Activated naive CD8-positive, alpha-beta T cell (primary cell): Measurements from ENCODE around the gene SNAPC2.
A peak's percentile ranks its signal among the peaks of the same experiment; 100 is the strongest.

Experiments used
- H3K27ac Mint-ChIP-seq: one replicate; pipeline ENCODE4 v1.8.0; 2021; ENCODE audit warnings: mixed read lengths
- H3K27me3 Mint-ChIP-seq: one replicate; pipeline ENCODE4 v1.8.0; 2021; ENCODE audit warnings: mixed read lengths
- H3K36me3 Mint-ChIP-seq: one replicate; pipeline ENCODE4 v1.8.0; 2021; ENCODE audit warnings: mixed read lengths
- H3K4me1 Mint-ChIP-seq: one replicate; pipeline ENCODE4 v1.8.0; 2021; ENCODE audit warnings: low read depth, mixed read lengths
- H3K4me3 Mint-ChIP-seq: one replicate; pipeline ENCODE4 v1.8.0; 2021; ENCODE audit warnings: mild to moderate bottlenecking, mixed read lengths
- H3K9me3 Mint-ChIP-seq: one replicate; pipeline ENCODE4 v1.8.0; 2021; ENCODE audit warnings: low read depth, mixed read lengths

The SNAPC2 gene

DNA sequence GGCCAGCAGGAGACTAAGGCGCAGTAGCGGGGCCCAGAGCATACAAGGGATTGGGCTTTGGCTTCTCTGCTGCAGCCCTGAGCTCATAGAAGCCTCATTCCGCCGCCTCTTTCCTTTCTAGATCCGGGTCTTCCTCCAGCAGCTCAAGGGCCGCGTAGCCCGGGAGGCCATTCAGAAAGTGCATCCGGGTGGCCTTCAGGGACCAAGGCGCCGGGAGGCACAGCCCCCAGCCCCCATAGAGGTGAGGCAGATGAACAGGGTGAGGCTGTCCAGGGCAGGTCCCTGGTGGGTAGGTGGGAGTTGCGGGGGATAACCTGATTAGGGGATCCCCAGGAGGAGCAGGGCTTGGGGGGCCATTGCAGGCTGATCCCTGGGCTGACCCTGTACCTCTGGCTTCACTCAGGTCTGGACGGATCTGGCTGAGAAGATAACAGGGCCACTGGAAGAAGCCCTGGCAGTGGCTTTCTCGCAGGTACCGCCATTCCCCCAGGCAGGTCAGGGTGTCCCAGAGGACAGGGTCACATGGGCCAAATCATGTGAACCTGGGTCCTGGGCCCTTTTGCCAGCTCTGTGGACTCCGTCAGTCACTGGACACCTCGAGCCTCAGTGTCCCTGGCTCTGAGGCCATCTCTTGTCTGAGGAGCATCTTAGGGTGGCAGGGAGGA, 1.3 kb downstream of the SNAPC2 start:
- peak overlapping the region; percentile 89 for H3K4me3 Mint-ChIP-seq
- H3K27me3 Mint-ChIP-seq, result peaks cover 5% of the 10 kb centered on the region
- no peaks in the 10 kb centered on the region for H3K36me3 Mint-ChIP-seq
- no peak overlapping the region for H3K27ac Mint-ChIP-seq
- H3K4me1 Mint-ChIP-seq, result peaks cover 29% of the 10 kb centered on the region
- H3K9me3 Mint-ChIP-seq, result no peaks in the 10 kb centered on the region

DNA sequence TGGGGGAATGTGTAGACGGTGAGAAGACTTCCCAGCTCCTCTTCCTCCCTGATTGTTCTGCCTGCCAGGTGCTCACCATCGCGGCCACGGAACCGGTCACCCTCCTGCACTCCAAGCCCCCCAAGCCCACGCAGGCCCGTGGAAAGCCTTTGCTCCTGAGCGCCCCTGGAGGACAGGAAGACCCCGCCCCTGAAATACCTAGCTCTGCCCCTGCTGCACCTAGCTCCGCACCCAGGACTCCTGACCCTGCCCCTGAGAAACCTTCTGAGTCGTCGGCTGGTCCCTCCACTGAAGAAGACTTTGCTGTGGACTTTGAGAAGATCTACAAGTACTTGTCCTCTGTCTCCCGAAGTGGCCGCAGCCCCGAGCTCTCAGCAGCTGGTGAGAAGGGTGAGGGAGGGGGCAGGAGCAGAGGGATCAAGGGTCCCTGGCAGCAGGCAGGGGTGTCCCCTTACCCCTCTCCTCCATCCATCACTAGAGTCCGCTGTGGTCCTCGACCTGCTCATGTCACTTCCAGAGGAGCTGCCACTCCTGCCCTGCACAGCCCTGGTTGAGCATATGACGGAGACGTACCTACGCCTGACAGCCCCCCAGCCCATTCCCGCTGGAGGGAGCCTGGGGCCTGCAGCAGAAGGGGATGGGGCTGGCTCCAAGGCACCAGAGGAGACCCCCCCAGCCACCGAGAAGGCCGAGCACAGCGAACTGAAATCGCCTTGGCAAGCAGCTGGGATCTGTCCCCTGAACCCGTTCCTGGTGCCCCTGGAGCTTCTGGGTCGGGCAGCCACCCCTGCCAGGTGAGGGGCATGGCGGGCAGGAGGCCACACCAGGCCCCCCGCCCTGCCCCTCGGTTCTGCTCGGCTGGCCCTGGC, 2.1 kb downstream of the SNAPC2 start:
- Mint-ChIP-seq H3K36me3 (no peaks in the 10 kb centered on the region), H3K27me3 (peaks cover 3% of the 10 kb centered on the region), H3K4me3 (no peak overlapping the region), H3K27ac (no peak overlapping the region), H3K9me3 (no peaks in the 10 kb centered on the region), H3K4me1 (peaks cover 28% of the 10 kb centered on the region)

DNA sequence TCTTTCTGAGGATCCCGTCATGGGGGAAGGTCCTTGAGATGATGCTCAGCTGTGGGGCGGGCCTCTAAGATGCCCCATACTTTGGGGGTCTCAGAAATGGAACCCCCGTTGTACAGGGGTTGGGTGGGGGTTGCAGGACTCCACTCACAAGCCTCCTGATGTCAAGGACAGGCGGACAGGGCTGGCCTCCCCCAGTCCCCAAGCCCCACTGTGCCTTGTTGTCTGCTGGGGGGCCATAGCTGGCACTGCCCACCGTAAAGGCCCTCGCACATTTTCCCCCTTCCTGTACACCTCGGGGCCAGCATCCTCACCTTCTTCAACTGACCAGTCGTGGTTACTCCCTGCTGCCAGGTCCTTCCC, 2.7 kb downstream of the SNAPC2 start:
- no peaks in the 10 kb centered on the region for H3K9me3 Mint-ChIP-seq
- H3K27me3 Mint-ChIP-seq, result peaks cover 3% of the 10 kb centered on the region
- H3K27ac Mint-ChIP-seq, result no peak overlapping the region
- peaks cover 28% of the 10 kb centered on the region for H3K4me1 Mint-ChIP-seq
- no peak overlapping the region for H3K4me3 Mint-ChIP-seq
- no peaks in the 10 kb centered on the region for H3K36me3 Mint-ChIP-seq

GRCh38 chr19:7923295-7924191, 3.4 kb downstream of the SNAPC2 start:
- H3K27ac Mint-ChIP-seq, result no peak overlapping the region

GRCh38 chr19:7924241-7924640, 4.1 kb downstream of the SNAPC2 start:
- peak overlapping the region; percentile 68 for H3K4me3 Mint-ChIP-seq
- peaks cover 30% of the 10 kb centered on the region for H3K4me1 Mint-ChIP-seq
- peaks cover 3% of the 10 kb centered on the region for H3K36me3 Mint-ChIP-seq
- H3K9me3 Mint-ChIP-seq, result no peaks in the 10 kb centered on the region
- H3K27ac Mint-ChIP-seq, result no peak overlapping the region
- H3K27me3 Mint-ChIP-seq, result peaks cover 3% of the 10 kb centered on the region

More at GRCh38 chr19:7923295-7924191, 3.4 kb downstream of the SNAPC2 start:
- H3K27me3 Mint-ChIP-seq, result peaks cover 3% of the 10 kb centered on the region
- peaks cover 3% of the 10 kb centered on the region for H3K36me3 Mint-ChIP-seq
- no peaks in the 10 kb centered on the region for H3K9me3 Mint-ChIP-seq
- peak overlapping the region; percentile 20 for H3K4me3 Mint-ChIP-seq
- peaks cover 26% of the 10 kb centered on the region for H3K4me1 Mint-ChIP-seq

- Mint-ChIP-seq H3K27ac (no peak overlapping the region), H3K36me3 (peaks cover 3% of the 10 kb centered on the region), H3K4me1 (peaks cover 27% of the 10 kb centered on the region), H3K27me3 (peaks cover 2% of the 10 kb centered on the region), H3K4me3 (no peak overlapping the region), H3K9me3 (no peaks in the 10 kb centered on the region)
These were observed 4.6 kb downstream of the SNAPC2 start for GRCh38 chr19:7924651-7925170.

- Mint-ChIP-seq H3K36me3 (peaks cover 3% of the 10 kb centered on the region), H3K9me3 (no peaks in the 10 kb centered on the region), H3K27me3 (no peaks in the 10 kb centered on the region), H3K4me1 (peaks cover 23% of the 10 kb centered on the region), H3K27ac (no peak overlapping the region), H3K4me3 (peak overlapping the region; percentile 78)
These were observed 5.2 kb downstream of the SNAPC2 start for GRCh38 chr19:7925171-7925851.

GRCh38 chr19:7926021-7926726, 6.0 kb downstream of the SNAPC2 start, which contains the start of gene CTXN1:
Gene CTXN1 (minus strand): TSS chr19:7926135. CDS start chr19:7925538, 597 bp downstream.
- no peaks in the 10 kb centered on the region for H3K9me3 Mint-ChIP-seq
- H3K27ac Mint-ChIP-seq, result no peak within 1 kb of the TSS
- H3K36me3 Mint-ChIP-seq, result peaks cover 3% of the 10 kb centered on the region
- H3K4me3 Mint-ChIP-seq, result peak within 1 kb of the TSS; percentile 78
- peaks cover 19% of the 10 kb centered on the region for H3K4me1 Mint-ChIP-seq
- no peaks in the 10 kb centered on the region for H3K27me3 Mint-ChIP-seq

GRCh38 chr19:7926727-7927604, 6.8 kb downstream of the SNAPC2 start:
- Mint-ChIP-seq H3K9me3 (no peaks in the 10 kb centered on the region), H3K27me3 (no peaks in the 10 kb centered on the region), H3K36me3 (peaks cover 3% of the 10 kb centered on the region), H3K4me1 (peaks cover 19% of the 10 kb centered on the region), H3K4me3 (peak overlapping the region; percentile 71), H3K27ac (no peak overlapping the region)

- Mint-ChIP-seq H3K4me3 (no peak overlapping the region), H3K27me3 (no peaks in the 10 kb centered on the region), H3K27ac (no peak overlapping the region), H3K36me3 (peaks cover 3% of the 10 kb centered on the region), H3K4me1 (peaks cover 16% of the 10 kb centered on the region), H3K9me3 (no peaks in the 10 kb centered on the region)
These were observed 7.6 kb downstream of the SNAPC2 start for GRCh38 chr19:7927605-7928333.

DNA sequence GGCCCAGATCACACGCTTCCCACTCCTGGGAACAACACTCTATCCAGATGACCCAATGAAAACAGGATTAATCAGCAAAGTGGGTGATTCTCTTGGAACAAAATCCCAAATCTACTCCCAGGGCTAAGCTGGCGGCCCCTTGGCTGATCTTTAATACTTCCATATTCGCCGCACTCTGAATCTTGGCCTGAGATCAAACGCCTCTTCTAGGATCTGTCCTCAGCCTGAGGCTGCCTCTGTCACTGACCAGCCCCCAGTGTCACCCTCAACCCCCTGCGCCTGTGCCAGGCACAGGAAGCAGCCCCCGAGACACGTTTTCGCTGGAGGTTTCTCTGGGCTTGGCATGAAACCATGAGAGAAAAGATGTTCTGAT, 8.2 kb downstream of the SNAPC2 start:
- Mint-ChIP-seq H3K9me3 (no peaks in the 10 kb centered on the region), H3K36me3 (peaks cover 3% of the 10 kb centered on the region), H3K27me3 (no peaks in the 10 kb centered on the region), H3K4me3 (peak overlapping the region; percentile 4), H3K27ac (no peak overlapping the region), H3K4me1 (peaks cover 16% of the 10 kb centered on the region)
